Spleen (tissue), 7 donors: ENCODE data around the gene AUH.

Experiments used
- CTCF ChIP-seq, 11 experiments: fragments of 200-600 bp in 7 of 11; fragments of 450-650 bp in 4 of 11; sonication (generic) in 4 of 11; IDR thresholded peaks in 8 of 11; conservative IDR thresholded peaks in 3 of 11; 1 replicate in 7 of 11; 2 replicates in 4 of 11; pipeline versions ENCODE4 v1.4.0 to v1.8.0; 2016 to 2021; ENCODE audit warnings: antibody characterized with exemption in 11 of 11, inconsistent platforms in 4 of 11, mild to moderate bottlenecking in 1 of 11
- POLR2A ChIP-seq, 3 donors: fragments of 450-650 bp; IDR thresholded peaks; one replicate each; pipeline ENCODE4 v1.5.1; 2017; ENCODE audit warnings: antibody characterized with exemption in 3 of 3, mild to moderate bottlenecking in 1 of 3
- POLR2AphosphoS5 ChIP-seq, 3 donors: sonication (generic); formaldehyde crosslinking; IDR thresholded peaks; one replicate each; pipeline ENCODE4 v1.5.1; 2017; ENCODE audit warnings: antibody characterized with exemption in 3 of 3
- donor health status: DM: no; HTN: no; CAD: no; lungs with moderate emphysema.
- donor health status: DM: no; HTN: no; CAD: no.
- donor health status: DM: no; HTN: no; CAD: no.

- TF ChIP-seq POLR2A (IDR thresholded peaks at IDR 0.05) (no peak), CTCF (IDR thresholded peaks at IDR 0.05 in 8 of 11, conservative IDR thresholded peaks at IDR 0.05 in 3 of 11) (no peak), POLR2AphosphoS5 (IDR thresholded peaks at IDR 0.05) (no peak)
Observed at GRCh38 chr9:91261417-91261816, 100.3 kb downstream of the AUH start.
